Esophagus (tissue), 2 donors: ENCODE measurements around the gene ABCB9. TPM values are rescaled to one million over a fixed set of nuclear protein-coding genes. Genes with fewer than 3 reads are reported as not detected.

ENCODE experiments used
- H3K27ac ChIP-seq, 2 donors: one replicate each; pipeline ENCODE4 v1.5.1; 2013; ENCODE audit warnings: low read depth in 2 of 2, mild to moderate bottlenecking in 2 of 2, inconsistent platforms in 1 of 2, low read length in 1 of 2, moderate library complexity in 1 of 2
- H3K27me3 ChIP-seq, 2 donors: one replicate each; pipeline ENCODE4 v1.6.1; 2013; ENCODE audit warnings: low read length in 2 of 2, control low read depth in 1 of 2, mild to moderate bottlenecking in 1 of 2; ENCODE audit not compliant: insufficient read depth in 2 of 2, control insufficient read depth in 1 of 2
- H3K36me3 ChIP-seq, 2 donors: one replicate each; pipeline ENCODE4 v1.6.1; 2013; ENCODE audit warnings: low read length in 1 of 2; ENCODE audit not compliant: control insufficient read depth in 2 of 2, insufficient read depth in 2 of 2
- H3K4me1 ChIP-seq, 2 donors: one replicate each; pipeline ENCODE4 v1.6.1; 2013; ENCODE audit warnings: low read length in 1 of 2; ENCODE audit not compliant: control insufficient read depth in 2 of 2, insufficient read depth in 2 of 2
- H3K4me3 ChIP-seq, 2 donors: one replicate each; pipeline ENCODE4 v1.5.1; 2013; ENCODE audit warnings: low read length in 2 of 2, mild to moderate bottlenecking in 2 of 2, low read depth in 1 of 2, moderate library complexity in 1 of 2
- H3K9me3 ChIP-seq, 2 donors: one replicate each; pipeline ENCODE4 v1.6.1; 2013; ENCODE audit warnings: mild to moderate bottlenecking in 2 of 2, low read depth in 1 of 2, low read length in 1 of 2, moderate library complexity in 1 of 2; ENCODE audit not compliant: control insufficient read depth in 2 of 2, insufficient read depth in 1 of 2
- WGBS, 2 donors: extraction: QIAGEN DNeasy Blood & Tissue Kit; methylation state at CpG; one replicate each; pipeline ENCODE4 v1.1.7; 2013; 5-methylcytosine and 5-hydroxymethylcytosine counted together
- polyA plus RNA-seq, 2 donors: library from polyadenylated mRNA; stranded (reverse); fragments of 200-250 nt; gene quantifications; one replicate each; pipeline ENCODE4 v1.2.3, GENCODE V29; 2013
- donor health status: healthy with polysubstance abuse.
- donor health status: Bipolar disorder and iron deficiency.

ABCB9 gene
- polyA plus RNA-seq, 2 donors = 1.5 to 4.4 TPM

DNA sequence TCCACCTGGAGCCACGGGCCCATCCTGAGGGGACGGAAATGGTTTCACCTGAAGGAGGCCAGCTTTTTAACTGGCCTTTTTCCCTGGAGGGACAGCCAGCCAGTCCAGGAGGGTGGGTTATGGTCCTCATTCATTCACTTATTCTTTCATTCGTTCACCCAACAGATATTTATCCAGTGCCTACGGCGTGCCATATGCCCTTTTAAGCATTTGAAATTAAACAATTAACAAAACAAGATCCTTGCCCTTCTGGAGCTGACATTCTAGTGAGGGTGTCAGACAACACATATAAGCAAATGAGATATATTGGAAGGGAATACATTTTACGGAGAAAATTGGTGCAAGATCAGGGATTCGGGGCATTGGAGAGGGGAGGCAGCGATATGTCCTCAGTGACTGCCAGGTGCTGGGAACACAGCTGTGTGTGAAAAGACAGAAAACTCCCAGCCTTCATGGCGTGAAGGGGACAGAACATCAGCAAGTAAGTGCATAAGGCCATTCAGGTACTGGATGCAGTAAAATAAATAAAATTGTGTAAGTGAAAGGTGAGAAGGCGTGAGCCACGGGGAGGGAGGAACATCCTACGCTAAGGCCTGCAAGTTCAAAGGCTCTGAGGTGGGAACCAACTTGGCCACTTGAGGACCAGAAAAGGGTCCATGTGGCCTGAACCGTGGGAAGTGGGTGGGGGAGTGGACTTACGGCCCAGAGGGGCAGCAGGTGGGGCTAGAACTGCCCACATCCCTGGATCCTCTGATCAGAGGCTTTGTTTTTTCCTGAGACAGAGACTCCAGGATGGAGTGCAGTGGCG is 684 bp upstream of the ABCB9 start:
- H3K4me3 ChIP-seq = no peak overlapping the region
- H3K4me1 ChIP-seq = peaks cover 4 to 10% of the 10 kb centered on the region in 2 donors
- peak overlapping the region; percentile 13 to 36 for H3K27ac ChIP-seq
- no peaks in the 10 kb centered on the region for H3K27me3 ChIP-seq
- WGBS, 2 donors = 57% methylated on average over 15 of the region's 15 CpGs
- no peaks in the 10 kb centered on the region for H3K36me3 ChIP-seq
- no peaks in the 10 kb centered on the region for H3K9me3 ChIP-seq

- Histone ChIP-seq H3K27ac (no peak overlapping the region), H3K27me3 (no peaks in the 10 kb centered on the region), H3K4me3 (peak overlapping the region; percentile 34 to 43), H3K9me3 (no peaks in the 10 kb centered on the region), H3K4me1 (peaks cover 4 to 10% of the 10 kb centered on the region in 2 donors), H3K36me3 (no peaks in the 10 kb centered on the region)
- WGBS, 2 donors = 49 to 54% methylated on average over 12 of the region's 12 CpGs
Observed at GRCh38 chr12:122965321-122965751, 927 bp downstream of the ABCB9 start.

DNA sequence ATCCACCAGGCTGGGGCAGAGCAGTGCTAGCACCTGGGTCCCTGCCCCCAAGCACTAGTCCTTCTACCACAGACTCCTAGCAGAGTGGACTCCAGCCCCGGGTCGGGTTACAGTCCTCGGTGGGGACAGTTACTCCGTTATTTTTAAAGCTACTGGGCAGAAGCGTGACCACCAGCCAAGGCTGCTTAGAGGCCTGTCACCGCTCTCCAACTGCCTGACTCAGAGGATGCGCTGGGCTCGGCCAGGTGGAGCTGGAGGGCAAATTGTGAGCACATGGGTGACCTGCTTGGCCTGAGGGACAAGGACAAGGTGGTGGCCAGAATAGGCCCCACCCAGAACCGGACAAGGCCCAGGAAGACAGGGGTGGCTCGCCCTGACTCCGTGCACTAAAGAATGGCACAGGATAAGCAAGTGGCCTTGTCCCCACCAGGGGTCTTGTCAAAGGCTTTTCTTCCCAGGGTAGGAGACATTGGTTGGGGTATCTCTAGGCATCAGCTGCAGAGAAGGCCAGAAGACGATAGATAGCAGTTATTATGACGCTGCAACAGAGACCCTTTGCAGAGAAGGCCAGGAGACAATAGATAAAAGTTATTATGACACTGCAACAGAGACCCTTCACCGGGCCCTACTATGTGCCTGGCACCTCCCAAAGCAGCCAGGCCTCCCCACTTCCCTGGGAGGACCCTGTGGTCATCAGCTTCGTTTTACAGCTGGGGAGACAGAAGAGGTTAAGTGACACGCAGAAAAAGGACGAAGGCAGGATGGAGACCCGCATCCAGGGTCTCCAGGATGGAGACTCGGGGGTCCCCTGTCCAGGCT is 1.6 kb downstream of the ABCB9 start:
- Histone ChIP-seq H3K27me3 (no peaks in the 10 kb centered on the region), H3K4me3 (no peak overlapping the region), H3K36me3 (peaks cover 0 to 4% of the 10 kb centered on the region in 2 donors), H3K27ac (no peak overlapping the region), H3K9me3 (no peaks in the 10 kb centered on the region), H3K4me1 (peaks cover 4 to 10% of the 10 kb centered on the region in 2 donors)
- 81% methylated on average over 19 of the region's 19 CpGs for WGBS, 2 donors

DNA sequence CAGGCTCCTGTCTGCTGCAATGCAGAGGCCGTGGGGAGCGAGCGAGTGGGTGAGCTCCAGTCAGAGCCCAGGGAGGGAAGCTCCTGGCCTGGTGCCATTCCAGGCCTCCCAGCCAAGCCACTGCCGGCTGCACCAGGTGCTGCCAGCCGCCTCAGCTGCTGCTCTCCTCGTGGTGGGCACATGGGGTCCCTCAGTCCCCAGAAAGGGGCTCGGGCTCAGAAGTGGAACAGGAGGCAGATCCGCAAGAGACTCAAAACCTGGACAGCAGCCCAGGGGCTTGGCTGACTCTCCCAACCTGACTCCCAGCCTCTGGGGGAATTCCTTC is 2.4 kb downstream of the ABCB9 start:
- Histone ChIP-seq H3K4me3 (no peak overlapping the region), H3K9me3 (no peaks in the 10 kb centered on the region), H3K36me3 (peaks cover 0 to 6% of the 10 kb centered on the region in 2 donors), H3K27me3 (no peaks in the 10 kb centered on the region), H3K4me1 (peaks cover 4 to 10% of the 10 kb centered on the region in 2 donors), H3K27ac (no peak overlapping the region)
- 35 to 43% methylated on average over 8 of the region's 8 CpGs for WGBS, 2 donors

DNA sequence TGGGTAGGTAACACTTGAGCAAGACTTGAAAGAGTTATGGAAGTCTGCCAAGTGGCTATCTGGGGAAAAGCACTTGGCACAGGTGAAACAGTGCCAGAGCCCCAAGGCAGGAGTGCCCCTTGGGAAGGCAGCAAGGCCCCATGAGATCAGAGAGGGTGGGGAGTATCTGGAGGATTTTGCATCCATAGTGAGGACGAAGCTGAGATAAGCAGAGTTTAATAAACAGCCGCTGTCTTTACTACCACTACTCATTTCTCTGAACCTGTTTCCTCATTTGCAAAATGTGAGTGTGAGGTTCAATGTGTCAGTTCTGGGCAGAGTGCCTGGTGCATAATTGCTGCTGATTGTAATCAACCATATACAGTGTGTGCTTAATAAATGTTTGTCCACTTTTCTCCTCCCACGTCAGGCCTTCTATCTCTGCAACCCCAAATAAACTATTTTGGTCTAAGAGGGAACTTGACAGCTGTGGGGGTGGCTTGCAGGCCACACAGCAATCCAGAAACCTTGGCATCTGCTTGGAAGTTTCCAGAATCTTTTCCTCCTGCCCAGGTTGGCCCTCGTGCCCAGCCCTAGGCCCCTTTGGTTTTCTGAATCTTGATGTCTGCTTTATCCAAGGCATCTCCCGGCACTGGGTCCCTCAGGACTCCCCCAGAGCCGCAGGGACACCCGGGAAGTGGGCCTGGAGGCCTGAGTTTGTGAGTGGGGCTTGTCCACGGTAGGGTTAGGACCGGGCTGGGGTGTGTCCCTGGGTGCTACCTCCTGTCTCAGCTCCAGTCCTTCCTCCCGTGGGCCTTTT is 4.5 kb downstream of the ABCB9 start:
- Histone ChIP-seq H3K27ac (no peak overlapping the region), H3K4me3 (no peak overlapping the region), H3K27me3 (no peaks in the 10 kb centered on the region), H3K4me1 (peaks cover 4 to 10% of the 10 kb centered on the region in 2 donors), H3K9me3 (no peaks in the 10 kb centered on the region), H3K36me3 (peaks cover 0 to 6% of the 10 kb centered on the region in 2 donors)
- WGBS, 2 donors = 60 to 79% methylated on average over 10 of the region's 10 CpGs

DNA sequence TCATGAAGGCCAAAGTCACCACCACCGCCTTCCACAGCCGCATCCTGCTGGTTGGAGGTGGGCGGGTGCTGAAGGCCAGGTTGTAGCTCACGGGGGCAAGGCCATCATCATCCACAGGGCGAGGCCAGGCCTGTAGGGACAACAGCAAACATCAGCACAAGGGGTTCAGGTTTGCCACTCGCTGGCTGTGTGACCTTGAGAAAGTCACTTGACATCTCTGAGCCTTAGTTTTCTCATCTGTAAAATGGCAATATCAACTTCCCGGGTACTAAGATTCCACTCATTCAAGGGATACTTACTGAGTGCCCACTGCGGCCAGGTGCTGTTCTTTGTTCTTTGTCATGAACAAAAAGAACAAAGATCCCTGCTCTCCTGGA is 6.1 kb downstream of the ABCB9 start:
- H3K36me3 ChIP-seq = peaks cover 0 to 9% of the 10 kb centered on the region in 2 donors
- no peak overlapping the region for H3K27ac ChIP-seq
- peaks cover 4 to 7% of the 10 kb centered on the region in 2 donors for H3K4me1 ChIP-seq
- WGBS, 2 donors = 95 to 96% methylated on average over 8 of the region's 8 CpGs
- no peaks in the 10 kb centered on the region for H3K27me3 ChIP-seq
- no peak overlapping the region for H3K4me3 ChIP-seq
- H3K9me3 ChIP-seq = no peaks in the 10 kb centered on the region

- no peak overlapping the region for H3K4me3 ChIP-seq
- 95% methylated on average over 35 of the region's 35 CpGs for WGBS, 2 donors
- H3K36me3 ChIP-seq = peaks cover 0 to 9% of the 10 kb centered on the region in 2 donors
- H3K9me3 ChIP-seq = no peaks in the 10 kb centered on the region
- H3K27ac ChIP-seq = no peak overlapping the region
- peaks cover 4 to 7% of the 10 kb centered on the region in 2 donors for H3K4me1 ChIP-seq
- H3K27me3 ChIP-seq = no peaks in the 10 kb centered on the region
Observed at GRCh38 chr12:122959566-122960192, 6.6 kb downstream of the ABCB9 start.

- no peaks in the 10 kb centered on the region for H3K27me3 ChIP-seq
- no peak overlapping the region for H3K27ac ChIP-seq
Observed at GRCh38 chr12:122958198-122958888, 7.9 kb downstream of the ABCB9 start.

More at GRCh38 chr12:122958198-122958888, 7.9 kb downstream of the ABCB9 start:
- Histone ChIP-seq H3K4me3 (no peak overlapping the region), H3K36me3 (peaks cover 0 to 9% of the 10 kb centered on the region in 2 donors), H3K9me3 (no peaks in the 10 kb centered on the region), H3K4me1 (no peaks in the 10 kb centered on the region)
- WGBS, 2 donors = 83 to 86% methylated on average over 5 of the region's 5 CpGs
